ENCODE data around the gene C1QTNF2. TPM values are rescaled to one million over a fixed set of nuclear protein-coding genes. Genes with fewer than 3 reads are reported as not detected.

Gene C1QTNF2
- total and polyA plus RNA-seq, 2 donors (not counting 1 experiment from before 2014, with no cell fraction given), result not detected

GRCh38 chr5:160376416-160376815 is 6.0 kb upstream of the C1QTNF2 start:
- no peak overlapping the region for H2AFZ ChIP-seq (ENCODE audit: insufficient read depth, low read depth, low read length, poor library complexity, severe bottlenecking)
- ATAC-seq (ENCODE audit: low read depth) (no peak), DNase-seq (no peak)
- H3K27ac ChIP-seq (ENCODE audit: low read length in 2 of 2), result no peak overlapping the region
- H3K27ac Mint-ChIP-seq, result no peak overlapping the region
- POLR2A ChIA-PET, result no interaction called here
- H3K9ac ChIP-seq (ENCODE audit: low read length), result no peak overlapping the region
- H3K9me3 ChIP-seq (ENCODE audit: control extremely low read depth in 1 of 3, control insufficient read depth in 2 of 3, insufficient read depth in 1 of 3, low read length in 2 of 3), result no peaks in the 10 kb centered on the region
- H3K79me2 ChIP-seq (ENCODE audit: control insufficient read depth, insufficient read depth, low read length), result no peaks in the 10 kb centered on the region
- intact Hi-C loops (cut with micrococcal nuclease), result no loop called here
- H3K4me1 Mint-ChIP-seq, result no peaks in the 10 kb centered on the region
- H3K4me3 Mint-ChIP-seq, result no peak overlapping the region
- no peak overlapping the region for H3K4me2 ChIP-seq (replicated peaks; ENCODE audit: low read depth, low read length, poor library complexity, severe bottlenecking)
- peaks cover 44% of the 10 kb centered on the region for H3K27me3 Mint-ChIP-seq
- no peaks in the 10 kb centered on the region for H3K36me3 ChIP-seq (replicated peaks in 1 of 2; ENCODE audit: control extremely low read depth in 1 of 2, control insufficient read depth in 1 of 2, extremely low read depth in 1 of 2, insufficient read depth in 2 of 2, low read length in 1 of 2)
- no peak for TF ChIP-seq EZH2 (IDR thresholded peaks at IDR 0.05; ENCODE audit: borderline replicate concordance, insufficient read depth, low read depth, low read length, poor library complexity, severe bottlenecking)
- TF ChIP-seq CTCF (IDR thresholded peaks at IDR 0.05), result no peak
- peaks cover 0 to 11% (median 4%) of the 10 kb centered on the region in 4 experiments for H3K27me3 ChIP-seq (replicated peaks in 1 of 4; ENCODE audit: control extremely low read depth in 1 of 4, control insufficient read depth in 3 of 4, insufficient read depth in 4 of 4, low read length in 3 of 4)
- no peaks in the 10 kb centered on the region for H3K9me3 Mint-ChIP-seq (ENCODE audit: insufficient read depth)
- no peak overlapping the region for H3K4me3 ChIP-seq (ENCODE audit: control extremely low read depth in 1 of 5, extremely low read depth in 1 of 5, insufficient read depth in 1 of 5, low read depth in 2 of 5, low read length in 4 of 5)
- H4K20me1 ChIP-seq (ENCODE audit: control insufficient read depth, insufficient read depth, low read length, poor library complexity, severe bottlenecking), result no peaks in the 10 kb centered on the region
- no peaks in the 10 kb centered on the region for H3K4me1 ChIP-seq (ENCODE audit: control insufficient read depth in 2 of 2, insufficient read depth in 2 of 2, low read length in 2 of 2)
- CTCF ChIA-PET, result no interaction called here

- H3K4me1 Mint-ChIP-seq, result peaks cover 3% of the 10 kb centered on the region
- H3K27me3 ChIP-seq (replicated peaks in 1 of 4; ENCODE audit: control extremely low read depth in 1 of 4, control insufficient read depth in 3 of 4, insufficient read depth in 4 of 4, low read length in 3 of 4), result peaks cover 0 to 18% (median 8%) of the 10 kb centered on the region in 4 experiments
- H3K4me3 Mint-ChIP-seq, result no peak overlapping the region
- H3K27me3 Mint-ChIP-seq, result peaks cover 51% of the 10 kb centered on the region
- H2AFZ ChIP-seq (ENCODE audit: insufficient read depth, low read depth, low read length, poor library complexity, severe bottlenecking), result no peak overlapping the region
- no peak overlapping the region for H3K4me2 ChIP-seq (replicated peaks; ENCODE audit: low read depth, low read length, poor library complexity, severe bottlenecking)
- H4K20me1 ChIP-seq (ENCODE audit: control insufficient read depth, insufficient read depth, low read length, poor library complexity, severe bottlenecking), result no peaks in the 10 kb centered on the region
- H3K4me1 ChIP-seq (ENCODE audit: control insufficient read depth in 2 of 2, insufficient read depth in 2 of 2, low read length in 2 of 2), result peaks cover 0 to under 1% of the 10 kb centered on the region in 2 donors
- H3K27ac Mint-ChIP-seq, result no peak overlapping the region
- TF ChIP-seq CTCF (IDR thresholded peaks at IDR 0.05), result no peak
- no peak for TF ChIP-seq EZH2 (IDR thresholded peaks at IDR 0.05; ENCODE audit: borderline replicate concordance, insufficient read depth, low read depth, low read length, poor library complexity, severe bottlenecking)
- CTCF ChIA-PET, result no interaction called here
- H3K79me2 ChIP-seq (ENCODE audit: control insufficient read depth, insufficient read depth, low read length), result no peaks in the 10 kb centered on the region
- no peak overlapping the region for H3K9ac ChIP-seq (ENCODE audit: low read length)
- POLR2A ChIA-PET, result no interaction called here
- ATAC-seq (ENCODE audit: low read depth), result no peak
- H3K9me3 Mint-ChIP-seq (ENCODE audit: insufficient read depth), result no peaks in the 10 kb centered on the region
- H3K4me3 ChIP-seq (ENCODE audit: control extremely low read depth in 1 of 5, extremely low read depth in 1 of 5, insufficient read depth in 1 of 5, low read depth in 2 of 5, low read length in 4 of 5), result no peak overlapping the region
- no peak overlapping the region for H3K27ac ChIP-seq (ENCODE audit: low read length in 2 of 2)
- intact Hi-C loops (cut with micrococcal nuclease), result no loop called here
- no peaks in the 10 kb centered on the region for H3K9me3 ChIP-seq (ENCODE audit: control extremely low read depth in 1 of 3, control insufficient read depth in 2 of 3, insufficient read depth in 1 of 3, low read length in 2 of 3)
- no CpG with 5 or more reads among the region's 2 CpGs for WGBS (ENCODE audit: insufficient coverage)
- H3K36me3 ChIP-seq (replicated peaks in 1 of 2; ENCODE audit: control extremely low read depth in 1 of 2, control insufficient read depth in 1 of 2, extremely low read depth in 1 of 2, insufficient read depth in 2 of 2, low read length in 1 of 2), result no peaks in the 10 kb centered on the region
- no peak for DNase-seq
These were observed 5.3 kb upstream of the C1QTNF2 start for GRCh38 chr5:160375701-160376100.

All from B cell (primary cell).